Stimulated activated CD4-positive, alpha-beta T cell treated with anti-CD3 and anti-CD28 coated beads, Interleukin-4, amount 100 ng/mL, for 24 hours (primary cell): ENCODE data around the gene CA10.

Source experiments
- DNase-seq: peaks from one replicate; pipeline ENCODE4 v3.0.0-alpha.2; 2020

CA10 gene

GRCh38 chr17:51855806-51856205 is 302.7 kb downstream of the CA10 start:
- DNase-seq: no peak

- DNase-seq: no peak
Observed at GRCh38 chr17:51853857-51854256, 304.7 kb downstream of the CA10 start.

GRCh38 chr17:51852603-51853002 is 305.9 kb downstream of the CA10 start:
- DNase-seq: no peak

GRCh38 chr17:51850201-51850600 is 308.3 kb downstream of the CA10 start:
- DNase-seq: no peak

GRCh38 chr17:51848451-51848850 is 310.1 kb downstream of the CA10 start:
- no peak for DNase-seq

- no peak for DNase-seq
Observed at GRCh38 chr17:51846566-51846965, 311.9 kb downstream of the CA10 start.

- DNase-seq: no peak
Observed at GRCh38 chr17:51845776-51846175, 312.7 kb downstream of the CA10 start.

GRCh38 chr17:51842763-51843162 is 315.8 kb downstream of the CA10 start:
- no peak for DNase-seq

- no peak for DNase-seq
Observed at GRCh38 chr17:51841669-51842068, 316.8 kb downstream of the CA10 start.

- DNase-seq: no peak
Observed at GRCh38 chr17:51840688-51841087, 317.8 kb downstream of the CA10 start.

- no peak for DNase-seq
Observed at GRCh38 chr17:51833620-51834019, 324.9 kb downstream of the CA10 start.

GRCh38 chr17:51833045-51833444 is 325.5 kb downstream of the CA10 start:
- no peak for DNase-seq

- DNase-seq: no peak
Observed at GRCh38 chr17:51830886-51831285, 327.6 kb downstream of the CA10 start.

- no peak for DNase-seq
Observed at GRCh38 chr17:51830451-51830850, 328.1 kb downstream of the CA10 start.

GRCh38 chr17:51828901-51829300 is 329.6 kb downstream of the CA10 start:
- DNase-seq: no peak

- no peak for DNase-seq
Observed at GRCh38 chr17:51827140-51827539, 331.4 kb downstream of the CA10 start.

- no peak for DNase-seq
Observed at GRCh38 chr17:51820766-51821165, 337.7 kb downstream of the CA10 start.

GRCh38 chr17:51820252-51820651 is 338.3 kb downstream of the CA10 start:
- peak; percentile 4 for DNase-seq

GRCh38 chr17:51819341-51820219 is 338.9 kb downstream of the CA10 start:
- no peak for DNase-seq

- DNase-seq: no peak
Observed at GRCh38 chr17:51818777-51819176, 339.7 kb downstream of the CA10 start.

- DNase-seq: no peak
Observed at GRCh38 chr17:51817955-51818354, 340.6 kb downstream of the CA10 start.

- no peak for DNase-seq
Observed at GRCh38 chr17:51817117-51817516, 341.4 kb downstream of the CA10 start.

GRCh38 chr17:51815097-51815496 is 343.4 kb downstream of the CA10 start:
- no peak for DNase-seq

GRCh38 chr17:51814521-51814920 is 344.0 kb downstream of the CA10 start:
- no peak for DNase-seq

GRCh38 chr17:51813784-51814174 is 344.7 kb downstream of the CA10 start:
- no peak for DNase-seq
